CD4-positive, CD25-positive, alpha-beta regulatory T cell (primary cell): ENCODE measurements around the gene ACOT11. TPM values are rescaled to one million over a fixed set of nuclear protein-coding genes. Genes with fewer than 3 reads are reported as not detected.

Experiments used
- ATAC-seq, 2 donors: fragments of 150-1000 bp; cut with Tn5 transposase; one replicate each; pipeline ENCODE4 v1.10.0; 2021; ENCODE audit warnings: low read depth in 2 of 2, moderate number of reproducible peaks in 2 of 2, moderate library complexity in 1 of 2
- DNase-seq, 3 donors: peaks; one replicate each; pipeline versions ENCODE4 v3.0.0 to v3.0.0-alpha.2; 2012 to 2022; ENCODE audit warnings: mixed read lengths in 1 of 3
- H3K27ac ChIP-seq: one replicate; pipeline ENCODE4 v1.7.0; 2013; ENCODE audit warnings: mild to moderate bottlenecking, low read length; ENCODE audit not compliant: insufficient read depth, poor library complexity, severe bottlenecking
- H3K27me3 ChIP-seq: one replicate; pipeline ENCODE4 v1.7.0; 2013; ENCODE audit warnings: low read length; ENCODE audit not compliant: control insufficient read depth, insufficient read depth
- H3K36me3 ChIP-seq: one replicate; pipeline ENCODE4 v1.7.0; 2013; ENCODE audit warnings: mild to moderate bottlenecking, low read length, moderate library complexity; ENCODE audit not compliant: control insufficient read depth, insufficient read depth
- H3K4me1 ChIP-seq: 2 replicates; pipeline ENCODE4 v1.7.0; 2013; ENCODE audit warnings: mild to moderate bottlenecking, low read length; ENCODE audit not compliant: insufficient read depth, control insufficient read depth, poor library complexity, severe bottlenecking
- H3K4me3 ChIP-seq: one replicate; pipeline ENCODE4 v1.7.0; 2013; ENCODE audit warnings: low read depth, mild to moderate bottlenecking, low read length, moderate library complexity
- H3K9me3 ChIP-seq, 2 experiments: 1 replicate in 1 of 2; 2 replicates in 1 of 2; pipeline ENCODE4 v1.7.0; 2013; ENCODE audit warnings: low read length in 2 of 2, mild to moderate bottlenecking in 1 of 2, moderate library complexity in 1 of 2; ENCODE audit not compliant: control insufficient read depth in 2 of 2
- H3K27ac Mint-ChIP-seq, 3 donors: one replicate each; pipeline ENCODE4 v1.8.0; 2020 to 2022; ENCODE audit warnings: mild to moderate bottlenecking in 3 of 3, mixed read lengths in 3 of 3, moderate library complexity in 2 of 3
- H3K27me3 Mint-ChIP-seq: one replicate; pipeline ENCODE4 v1.8.0; 2022; ENCODE audit warnings: mild to moderate bottlenecking, mixed read lengths
- H3K36me3 Mint-ChIP-seq: one replicate; pipeline ENCODE4 v1.8.0; 2020; ENCODE audit warnings: mixed read lengths
- H3K4me1 Mint-ChIP-seq, 4 donors: one replicate each; pipeline ENCODE4 v1.8.0; 2020 to 2022; ENCODE audit warnings: mixed read lengths in 4 of 4, mild to moderate bottlenecking in 1 of 4
- H3K4me3 Mint-ChIP-seq, 4 donors: one replicate each; pipeline ENCODE4 v1.8.0; 2020 to 2022; ENCODE audit warnings: mild to moderate bottlenecking in 4 of 4, mixed read lengths in 4 of 4, moderate library complexity in 3 of 4
- H3K9me3 Mint-ChIP-seq, 7 donors: one replicate each; pipeline ENCODE4 v1.8.0; 2020 to 2022; ENCODE audit warnings: mixed read lengths in 7 of 7, mild to moderate bottlenecking in 3 of 7, moderate library complexity in 2 of 7
- polyA plus RNA-seq, 4 donors: library from polyadenylated mRNA; unstranded; fragments of 300-500 nt; fragmentation: Illumina TruSeq; gene quantifications; one replicate each; pipeline ENCODE4 v1.2.3, GENCODE V29; 2021
- total RNA-seq: library from RNA; stranded (reverse); gene quantifications from one replicate; pipeline ENCODE4 v1.2.3, GENCODE V29; 2022

Gene ACOT11
- total and polyA plus RNA-seq, 5 donors from 2014 or later, result 0.15 to 0.36 (median 0.15) TPM; not detected in 2

DNA sequence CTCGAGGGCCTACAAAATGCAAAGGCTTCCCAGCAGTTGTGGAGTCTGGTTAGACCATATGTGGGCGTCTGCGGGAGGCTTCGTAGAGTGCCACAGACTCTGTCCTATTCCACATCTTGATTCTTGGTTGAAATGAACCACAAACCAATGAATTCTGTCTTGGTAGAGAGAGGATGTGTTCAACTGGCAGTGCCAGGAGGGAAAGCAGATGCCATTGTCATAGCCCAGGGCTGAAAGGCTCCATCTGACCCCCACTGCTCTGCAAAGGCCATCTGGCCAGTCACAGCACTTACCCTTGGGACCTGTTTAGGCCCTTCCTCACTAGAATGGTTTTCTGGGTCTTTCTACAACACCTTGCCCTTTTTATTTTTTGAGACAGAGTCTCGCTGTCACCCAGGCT is 22.1 kb downstream of the ACOT11 start:
- Mint-ChIP-seq H3K36me3 (no peaks in the 10 kb centered on the region), H3K4me3 (no peak overlapping the region), H3K27ac (no peak overlapping the region), H3K4me1 (peaks cover 0 to 5% (median 0%) of the 10 kb centered on the region in 4 donors), H3K27me3 (no peaks in the 10 kb centered on the region), H3K9me3 (no peaks in the 10 kb centered on the region)
- no peak for ATAC-seq
- no peaks in the 10 kb centered on the region for H3K27me3 ChIP-seq
- no peaks in the 10 kb centered on the region for H3K36me3 ChIP-seq
- no peaks in the 10 kb centered on the region for H3K4me1 ChIP-seq
- H3K27ac ChIP-seq, result no peak overlapping the region
- H3K9me3 ChIP-seq, result no peaks in the 10 kb centered on the region
- DNase-seq, result no peak
- no peak overlapping the region for H3K4me3 ChIP-seq

DNA sequence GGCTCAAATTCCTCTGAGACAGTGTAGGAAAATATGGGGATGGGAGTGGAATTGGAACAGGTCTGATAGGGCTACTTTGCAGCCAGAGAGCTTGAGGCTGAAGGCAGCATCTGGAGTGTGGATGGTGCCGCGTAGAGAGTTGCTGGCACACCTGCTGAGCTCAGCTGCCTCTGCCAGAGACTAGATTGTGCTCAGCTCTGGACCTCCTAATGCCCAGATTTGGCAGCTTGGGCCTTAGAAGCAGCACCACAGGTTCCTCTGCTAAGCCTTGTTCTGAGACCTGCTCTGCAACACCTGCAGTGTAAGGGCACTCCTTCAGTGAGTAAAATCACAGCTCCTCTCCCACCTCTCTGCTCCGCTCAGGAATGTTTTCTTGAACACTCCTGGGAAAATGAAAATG is 23.3 kb downstream of the ACOT11 start:
- DNase-seq (no peak), ATAC-seq (no peak)
- H3K4me1 Mint-ChIP-seq, result peaks cover 0 to 5% (median 0%) of the 10 kb centered on the region in 4 donors
- H3K27me3 Mint-ChIP-seq, result no peaks in the 10 kb centered on the region
- no peaks in the 10 kb centered on the region for H3K4me1 ChIP-seq
- no peak overlapping the region for H3K4me3 ChIP-seq
- no peaks in the 10 kb centered on the region for H3K27me3 ChIP-seq
- H3K9me3 ChIP-seq, result no peaks in the 10 kb centered on the region
- H3K27ac ChIP-seq, result no peak overlapping the region
- no peaks in the 10 kb centered on the region for H3K36me3 ChIP-seq
- H3K9me3 Mint-ChIP-seq, result no peaks in the 10 kb centered on the region
- H3K36me3 Mint-ChIP-seq, result no peaks in the 10 kb centered on the region
- H3K27ac Mint-ChIP-seq, result no peak overlapping the region
- no peak overlapping the region for H3K4me3 Mint-ChIP-seq

DNA sequence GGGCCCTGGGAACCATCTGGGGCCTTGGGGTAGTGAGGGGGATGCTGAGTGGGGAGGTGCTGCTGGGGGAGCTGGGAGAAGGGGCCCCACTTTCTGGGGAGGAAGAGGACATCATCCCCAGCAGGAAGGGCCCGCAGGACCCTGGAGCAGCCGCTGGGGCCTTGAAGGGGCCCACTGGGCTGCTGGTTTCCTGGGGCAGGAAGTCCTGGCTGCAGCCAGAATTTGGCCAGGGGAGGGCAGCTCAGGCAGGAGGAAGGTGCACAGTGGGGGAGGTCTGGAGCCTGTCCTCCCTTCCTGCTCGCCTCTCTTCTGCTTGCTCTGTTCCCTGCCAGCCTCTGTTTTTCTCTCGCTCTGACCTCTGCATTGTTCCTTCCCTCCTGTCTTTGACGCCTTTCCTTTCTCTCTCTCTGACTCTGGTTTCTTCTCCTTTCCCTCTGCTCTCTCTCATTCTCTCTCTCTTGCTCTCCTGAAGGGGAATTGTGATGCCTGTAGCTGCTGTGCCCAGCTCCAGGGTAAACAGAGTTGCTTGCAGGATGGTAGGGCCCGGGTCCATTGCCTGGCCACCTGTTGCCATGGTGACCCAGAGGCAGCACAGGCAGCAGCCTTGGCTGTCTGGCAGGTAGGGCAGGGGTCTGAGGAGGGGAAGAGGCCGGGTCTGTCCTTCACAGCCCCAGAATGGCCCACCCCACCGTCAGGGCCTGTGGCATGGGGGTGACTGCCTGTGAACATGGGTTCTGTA is 23.9 kb downstream of the ACOT11 start:
- Histone ChIP-seq H3K9me3 (no peaks in the 10 kb centered on the region), H3K4me1 (no peaks in the 10 kb centered on the region), H3K27me3 (no peaks in the 10 kb centered on the region), H3K36me3 (no peaks in the 10 kb centered on the region), H3K27ac (no peak overlapping the region), H3K4me3 (no peak overlapping the region)
- ATAC-seq, result no peak
- H3K4me3 Mint-ChIP-seq, result no peak overlapping the region
- H3K4me1 Mint-ChIP-seq, result peaks cover 0 to 5% (median 0%) of the 10 kb centered on the region in 4 donors
- no peak overlapping the region for H3K27ac Mint-ChIP-seq
- no peaks in the 10 kb centered on the region for H3K9me3 Mint-ChIP-seq
- DNase-seq, result no peak
- no peaks in the 10 kb centered on the region for H3K27me3 Mint-ChIP-seq
- no peaks in the 10 kb centered on the region for H3K36me3 Mint-ChIP-seq

DNA sequence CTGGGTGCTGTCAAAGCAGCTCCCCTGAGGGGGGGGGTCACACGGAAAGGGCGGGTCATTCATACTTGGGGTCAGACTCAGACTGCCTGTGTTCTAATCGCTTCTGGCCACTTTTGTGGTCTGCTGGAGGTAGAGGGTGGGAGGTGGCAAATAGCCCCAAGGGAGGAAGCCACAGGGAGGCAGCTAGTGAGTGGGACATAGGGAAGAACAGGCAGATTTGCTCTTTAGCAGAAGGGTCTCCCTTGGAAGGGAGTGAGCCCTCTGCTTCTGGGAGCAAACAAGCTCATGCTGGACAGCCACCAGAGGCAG is 24.5 kb downstream of the ACOT11 start:
- Histone ChIP-seq H3K36me3 (no peaks in the 10 kb centered on the region), H3K4me3 (no peak overlapping the region), H3K4me1 (no peaks in the 10 kb centered on the region), H3K27ac (no peak overlapping the region), H3K9me3 (no peaks in the 10 kb centered on the region), H3K27me3 (no peaks in the 10 kb centered on the region)
- H3K4me3 Mint-ChIP-seq, result no peak overlapping the region
- peaks cover 0 to 5% (median 0%) of the 10 kb centered on the region in 4 donors for H3K4me1 Mint-ChIP-seq
- no peaks in the 10 kb centered on the region for H3K9me3 Mint-ChIP-seq
- H3K27ac Mint-ChIP-seq, result no peak overlapping the region
- no peaks in the 10 kb centered on the region for H3K27me3 Mint-ChIP-seq
- DNase-seq, result no peak
- no peak for ATAC-seq
- no peaks in the 10 kb centered on the region for H3K36me3 Mint-ChIP-seq

DNA sequence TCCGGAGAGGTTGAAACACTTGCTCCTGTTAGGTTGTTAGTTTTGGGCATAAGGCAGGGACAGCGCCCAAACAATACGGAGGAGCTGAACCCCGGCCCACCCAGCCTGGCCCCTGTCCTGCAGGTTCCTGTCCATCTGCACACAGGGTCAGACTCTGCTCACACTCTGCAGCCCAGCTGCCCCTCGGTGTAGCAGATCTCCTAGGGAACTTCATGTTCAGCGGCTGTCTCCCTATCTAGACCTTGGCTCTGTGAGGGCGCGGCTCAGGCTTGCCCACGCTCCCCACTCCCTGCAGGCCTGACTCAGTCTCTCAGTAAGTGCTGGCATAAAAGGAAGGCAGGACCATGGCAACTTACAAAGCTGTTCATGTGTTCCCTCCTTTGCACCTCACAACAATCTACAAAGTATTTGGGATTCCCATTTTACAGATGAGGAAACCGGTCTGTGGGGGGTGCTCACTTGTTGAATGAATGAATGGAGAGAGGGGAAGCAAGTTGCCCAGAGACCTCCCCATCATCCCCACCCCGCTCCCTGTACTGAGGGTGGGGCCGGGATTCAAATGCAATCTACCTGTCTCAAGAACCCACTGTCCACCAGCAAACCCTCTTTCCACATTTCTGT is 26.2 kb downstream of the ACOT11 start:
- Histone ChIP-seq H3K4me1 (no peaks in the 10 kb centered on the region), H3K4me3 (no peak overlapping the region), H3K27ac (no peak overlapping the region), H3K27me3 (no peaks in the 10 kb centered on the region), H3K36me3 (no peaks in the 10 kb centered on the region), H3K9me3 (no peaks in the 10 kb centered on the region)
- H3K4me1 Mint-ChIP-seq, result no peaks in the 10 kb centered on the region
- no peak overlapping the region for H3K4me3 Mint-ChIP-seq
- H3K9me3 Mint-ChIP-seq, result no peaks in the 10 kb centered on the region
- ATAC-seq (no peak), DNase-seq (no peak)
- H3K27ac Mint-ChIP-seq, result no peak overlapping the region
- no peaks in the 10 kb centered on the region for H3K36me3 Mint-ChIP-seq
- no peaks in the 10 kb centered on the region for H3K27me3 Mint-ChIP-seq

DNA sequence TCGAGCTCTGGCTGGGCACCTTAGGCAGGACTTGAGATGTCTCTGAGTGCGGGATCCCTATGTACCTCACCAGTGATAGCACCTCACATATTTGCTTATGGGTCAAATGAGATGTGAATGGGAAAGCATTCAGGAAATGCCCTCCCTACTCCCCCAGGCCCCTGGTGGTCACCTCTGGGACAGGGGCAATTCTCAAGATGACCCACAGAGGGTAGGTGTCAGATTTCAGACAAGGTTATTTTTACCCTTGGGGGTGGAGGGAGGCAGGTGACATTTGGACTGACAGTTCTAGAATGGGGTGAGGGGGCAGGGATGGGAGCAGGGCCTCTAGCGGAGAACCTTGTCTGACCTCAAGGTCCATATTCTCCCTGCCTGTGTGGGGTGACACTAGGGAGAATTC is 27.1 kb downstream of the ACOT11 start:
- no peak overlapping the region for H3K27ac ChIP-seq
- no peaks in the 10 kb centered on the region for H3K9me3 Mint-ChIP-seq
- no peaks in the 10 kb centered on the region for H3K27me3 Mint-ChIP-seq
- H3K4me3 ChIP-seq, result no peak overlapping the region
- no peaks in the 10 kb centered on the region for H3K36me3 ChIP-seq
- H3K27ac Mint-ChIP-seq, result no peak overlapping the region
- H3K4me3 Mint-ChIP-seq, result no peak overlapping the region
- H3K4me1 ChIP-seq, result no peaks in the 10 kb centered on the region
- no peak for ATAC-seq
- no peaks in the 10 kb centered on the region for H3K9me3 ChIP-seq
- H3K4me1 Mint-ChIP-seq, result no peaks in the 10 kb centered on the region
- no peaks in the 10 kb centered on the region for H3K27me3 ChIP-seq
- no peak for DNase-seq
- no peaks in the 10 kb centered on the region for H3K36me3 Mint-ChIP-seq

DNA sequence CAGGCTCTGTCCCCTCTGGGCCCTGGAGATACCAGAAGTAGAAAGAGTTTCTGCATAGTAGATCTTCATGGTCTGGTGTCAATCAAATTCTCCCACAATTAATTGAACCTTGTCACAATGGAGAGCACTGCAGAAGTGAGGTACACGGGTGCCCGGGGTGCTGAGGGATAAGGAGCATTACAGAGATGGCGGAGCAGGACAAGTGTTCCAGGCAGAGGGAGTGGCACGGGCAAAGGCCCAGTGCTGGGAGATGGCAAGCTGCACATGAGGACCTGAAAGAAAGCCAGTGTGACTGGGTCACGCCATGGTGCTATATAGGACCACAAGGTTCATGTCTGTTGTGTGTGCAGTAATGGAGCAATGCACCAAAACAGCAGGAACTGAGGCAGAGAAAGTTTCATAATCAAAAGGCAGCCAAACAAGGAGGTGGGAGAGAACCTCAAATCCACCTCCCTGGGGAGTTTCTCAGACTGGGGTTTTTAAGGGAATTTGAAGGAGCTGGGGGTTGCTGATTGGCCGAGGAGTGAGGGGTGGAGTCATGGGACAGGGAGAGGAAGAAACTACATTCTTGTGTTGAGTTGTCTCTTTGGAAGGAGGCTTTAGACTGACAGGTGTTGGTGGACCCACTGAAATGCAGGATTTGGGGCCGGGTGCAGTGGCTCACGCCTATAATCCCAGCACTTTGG is 27.7 kb downstream of the ACOT11 start:
- H3K27ac Mint-ChIP-seq, result no peak overlapping the region
- no peaks in the 10 kb centered on the region for H3K27me3 Mint-ChIP-seq
- Histone ChIP-seq H3K36me3 (no peaks in the 10 kb centered on the region), H3K27me3 (no peaks in the 10 kb centered on the region), H3K9me3 (no peaks in the 10 kb centered on the region), H3K4me3 (no peak overlapping the region), H3K4me1 (no peaks in the 10 kb centered on the region), H3K27ac (no peak overlapping the region)
- H3K36me3 Mint-ChIP-seq, result no peaks in the 10 kb centered on the region
- H3K4me3 Mint-ChIP-seq, result peak overlapping the region in 1 of 4 donors; percentile 8
- no peaks in the 10 kb centered on the region for H3K4me1 Mint-ChIP-seq
- DNase-seq (no peak), ATAC-seq (no peak)
- no peaks in the 10 kb centered on the region for H3K9me3 Mint-ChIP-seq

DNA sequence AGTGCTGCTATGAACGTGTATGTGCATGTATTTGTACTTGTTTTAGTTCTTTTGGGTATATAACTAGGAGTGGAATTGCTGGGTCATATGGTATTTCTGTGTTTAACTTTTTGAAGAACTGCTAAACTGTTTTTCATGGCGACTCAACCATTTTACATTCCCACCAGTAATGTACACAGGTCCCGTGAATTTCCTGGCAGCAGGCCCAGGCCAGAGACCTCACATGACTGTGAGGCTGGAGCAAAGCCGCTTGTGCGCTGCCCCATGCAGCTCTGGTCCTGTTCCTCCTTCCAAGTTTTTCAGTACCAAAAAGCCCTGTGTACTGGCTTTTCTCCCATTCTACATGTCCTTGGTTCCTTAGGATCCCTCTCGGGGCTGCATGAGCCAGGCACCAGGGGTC is 29.6 kb downstream of the ACOT11 start:
- Mint-ChIP-seq H3K4me1 (no peaks in the 10 kb centered on the region), H3K36me3 (no peaks in the 10 kb centered on the region), H3K27me3 (no peaks in the 10 kb centered on the region), H3K9me3 (no peaks in the 10 kb centered on the region), H3K27ac (no peak overlapping the region), H3K4me3 (no peak overlapping the region)
- H3K4me1 ChIP-seq, result no peaks in the 10 kb centered on the region
- ATAC-seq, result no peak
- H3K9me3 ChIP-seq, result no peaks in the 10 kb centered on the region
- H3K4me3 ChIP-seq, result no peak overlapping the region
- H3K27me3 ChIP-seq, result no peaks in the 10 kb centered on the region
- no peak overlapping the region for H3K27ac ChIP-seq
- no peak for DNase-seq
- no peaks in the 10 kb centered on the region for H3K36me3 ChIP-seq
